RPMI7951 (cell line): ENCODE measurements around the gene SLC3A2. TPM values are rescaled to one million over a fixed set of nuclear protein-coding genes. Genes with fewer than 3 reads are reported as not detected.
"Not testable (repeated sequence)": the region's sequence is repeated elsewhere in the genome, so short reads cannot be mapped to it uniquely, and the experiment has no call there.

ENCODE experiments used
- DNase-seq: peaks from one replicate; pipeline ENCODE4 v3.0.0-alpha.2; 2012; ENCODE audit warnings: low read depth
- total RNA-seq: library from RNA; depleted of rRNA; stranded (reverse); fragments of >200 nt; shearing (Covaris generic); gene quantifications from 2 replicates; pipeline ENCODE4 v1.2.3, GENCODE V29; 2014

SLC3A2 gene
- total RNA-seq, 1 experiment from 2014 or later: 85.2 TPM

- DNase-seq: no peak
Measured at GRCh38 chr11:62852523-62853188, 28.0 kb upstream of the SLC3A2 start.

- no peak for DNase-seq
Measured at GRCh38 chr11:62853279-62853965, 27.3 kb upstream of the SLC3A2 start.

DNA sequence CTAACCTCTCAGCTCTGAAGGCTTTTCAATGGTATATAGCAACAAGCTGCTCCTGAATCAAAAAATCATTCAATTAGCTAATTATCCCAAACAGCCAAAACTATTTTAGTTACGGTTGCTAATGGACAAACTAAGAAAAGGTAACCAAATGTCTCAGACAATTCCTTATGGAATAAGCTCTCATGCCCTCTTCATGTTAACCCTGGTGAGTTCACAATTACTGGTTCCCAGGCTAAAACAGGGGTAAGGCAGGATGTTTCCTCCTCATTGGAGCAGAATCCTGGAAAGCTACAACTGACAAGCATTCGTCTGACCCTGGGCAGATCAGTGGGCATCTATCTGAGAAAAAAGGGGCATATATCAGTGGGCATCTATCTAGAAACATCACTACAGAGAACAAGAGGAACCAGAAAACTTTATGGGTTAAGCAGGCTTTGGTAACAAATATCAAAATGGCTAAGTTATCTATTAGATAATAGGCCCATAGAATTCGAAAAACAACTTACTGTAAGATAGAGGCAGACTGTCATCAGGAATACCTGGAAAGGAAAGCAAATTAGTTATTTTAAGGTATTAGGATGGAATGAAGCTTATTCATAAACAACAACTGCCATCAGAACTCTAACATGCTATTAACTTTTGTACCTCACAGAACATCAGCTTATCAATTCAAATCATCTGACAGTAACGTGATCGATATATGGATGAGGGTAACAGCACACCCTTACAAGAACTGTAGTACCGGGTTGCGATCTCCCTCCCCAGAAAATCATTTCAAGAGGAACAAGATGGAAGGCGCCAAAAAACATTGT is 26.5 kb upstream of the SLC3A2 start:
- DNase-seq: no peak

GRCh38 chr11:62854825-62855570 is 25.7 kb upstream of the SLC3A2 start:
- DNase-seq: no peak

DNA sequence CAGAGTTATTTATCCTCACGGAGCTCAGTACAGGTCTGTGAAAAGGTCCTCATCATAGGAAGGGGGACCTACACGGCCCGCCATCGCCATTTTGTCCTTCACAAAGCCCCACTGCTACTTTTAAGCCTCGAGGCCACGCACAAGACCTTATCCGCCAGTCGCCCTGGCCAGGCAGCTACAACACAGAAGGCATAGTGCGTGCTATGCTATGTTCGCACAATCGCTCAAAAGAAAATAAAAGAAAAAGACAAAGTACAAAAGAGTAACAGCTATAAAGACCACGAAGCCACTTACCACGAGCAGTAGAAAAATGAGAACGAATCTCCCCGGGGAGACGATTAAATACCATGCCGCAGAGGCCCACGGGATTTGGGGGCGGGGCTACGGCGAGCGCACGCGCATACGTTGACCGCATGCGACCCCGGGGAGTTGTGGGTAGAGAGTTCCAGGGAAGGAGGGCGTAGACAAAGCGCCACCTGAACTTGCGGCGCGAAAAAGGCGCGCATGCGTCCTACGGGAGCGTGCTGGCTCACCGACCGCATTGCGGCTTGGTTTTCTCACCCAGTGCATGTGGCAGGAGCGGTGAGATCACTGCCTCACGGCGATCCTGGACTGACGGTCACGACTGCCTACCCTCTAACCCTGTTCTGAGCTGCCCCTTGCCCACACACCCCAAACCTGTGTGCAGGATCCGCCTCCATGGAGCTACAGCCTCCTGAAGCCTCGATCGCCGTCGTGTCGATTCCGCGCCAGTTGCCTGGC is 24.9 kb upstream of the SLC3A2 start:
- peak; percentile 97 for DNase-seq

DNA sequence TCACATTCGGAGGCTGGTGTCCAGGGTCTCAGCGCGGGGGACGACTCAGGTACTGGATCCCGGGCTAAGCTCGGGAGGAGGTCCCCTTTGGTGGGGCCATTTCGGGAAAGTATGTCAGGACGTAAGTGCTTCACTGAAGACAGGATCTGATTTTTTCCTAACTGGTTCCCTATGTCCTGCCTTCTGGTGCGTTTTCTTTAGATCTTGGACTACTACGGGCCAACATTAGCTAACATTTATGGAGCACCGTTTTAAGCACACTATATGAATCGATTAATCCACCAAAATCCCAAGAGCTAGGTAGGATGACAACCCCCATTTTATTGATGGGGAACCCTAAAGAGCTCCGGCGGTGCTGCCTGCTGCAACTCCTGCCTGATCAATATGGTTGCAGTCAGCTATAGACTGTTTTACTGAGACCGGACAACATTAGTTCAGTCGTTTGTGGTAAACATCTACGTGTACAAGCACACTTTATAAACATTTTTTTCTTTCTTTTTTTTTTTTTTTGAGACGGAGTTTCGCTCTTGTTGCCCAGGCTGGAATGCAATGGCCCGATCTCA is 24.3 kb upstream of the SLC3A2 start:
- no peak for DNase-seq

- no peak for DNase-seq
Measured at GRCh38 chr11:62857541-62857982, 23.1 kb upstream of the SLC3A2 start.

- no peak for DNase-seq
Measured at GRCh38 chr11:62858201-62858600, 22.5 kb upstream of the SLC3A2 start.

- not testable (repeated sequence) for DNase-seq
Measured at GRCh38 chr11:62859281-62859703, 21.4 kb upstream of the SLC3A2 start.

GRCh38 chr11:62860835-62861563 is 19.7 kb upstream of the SLC3A2 start:
- DNase-seq: no peak

GRCh38 chr11:62861564-62862192 is 19.0 kb upstream of the SLC3A2 start:
- DNase-seq: not testable (repeated sequence)

DNA sequence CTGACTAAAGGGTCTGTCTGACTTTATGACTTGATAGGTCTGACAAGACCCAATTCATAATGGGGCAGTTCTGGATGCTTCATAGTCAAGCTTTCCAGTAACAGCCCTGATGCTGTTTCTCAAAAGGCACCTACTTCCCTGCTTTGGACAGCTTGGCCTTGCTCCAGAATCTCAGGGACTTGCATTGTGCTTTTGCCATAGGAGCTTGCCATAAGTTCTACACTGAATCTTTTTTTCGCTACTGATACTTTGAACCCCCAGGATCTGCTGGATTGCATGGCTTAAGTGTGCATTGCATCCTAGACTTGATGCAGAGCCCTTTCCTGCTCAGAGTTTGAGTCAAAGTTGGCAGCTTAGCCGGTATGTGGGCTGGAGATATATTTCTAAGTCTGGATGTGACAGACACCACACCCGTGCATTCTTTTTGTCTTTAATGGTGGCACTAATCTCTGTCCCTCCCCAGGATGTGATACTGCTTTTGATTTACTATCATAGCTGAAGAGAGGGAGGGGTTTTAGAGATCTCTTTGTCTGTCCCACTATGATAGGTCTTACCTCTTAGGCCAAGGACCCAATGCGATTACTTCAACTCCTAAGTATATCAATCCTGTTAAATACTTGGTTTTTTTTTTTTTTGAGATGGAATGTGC is 16.9 kb upstream of the SLC3A2 start:
- no peak for DNase-seq

GRCh38 chr11:62865635-62866034 is 15.1 kb upstream of the SLC3A2 start:
- no peak for DNase-seq

- DNase-seq: no peak
Measured at GRCh38 chr11:62874851-62875250, 5.8 kb upstream of the SLC3A2 start.

DNA sequence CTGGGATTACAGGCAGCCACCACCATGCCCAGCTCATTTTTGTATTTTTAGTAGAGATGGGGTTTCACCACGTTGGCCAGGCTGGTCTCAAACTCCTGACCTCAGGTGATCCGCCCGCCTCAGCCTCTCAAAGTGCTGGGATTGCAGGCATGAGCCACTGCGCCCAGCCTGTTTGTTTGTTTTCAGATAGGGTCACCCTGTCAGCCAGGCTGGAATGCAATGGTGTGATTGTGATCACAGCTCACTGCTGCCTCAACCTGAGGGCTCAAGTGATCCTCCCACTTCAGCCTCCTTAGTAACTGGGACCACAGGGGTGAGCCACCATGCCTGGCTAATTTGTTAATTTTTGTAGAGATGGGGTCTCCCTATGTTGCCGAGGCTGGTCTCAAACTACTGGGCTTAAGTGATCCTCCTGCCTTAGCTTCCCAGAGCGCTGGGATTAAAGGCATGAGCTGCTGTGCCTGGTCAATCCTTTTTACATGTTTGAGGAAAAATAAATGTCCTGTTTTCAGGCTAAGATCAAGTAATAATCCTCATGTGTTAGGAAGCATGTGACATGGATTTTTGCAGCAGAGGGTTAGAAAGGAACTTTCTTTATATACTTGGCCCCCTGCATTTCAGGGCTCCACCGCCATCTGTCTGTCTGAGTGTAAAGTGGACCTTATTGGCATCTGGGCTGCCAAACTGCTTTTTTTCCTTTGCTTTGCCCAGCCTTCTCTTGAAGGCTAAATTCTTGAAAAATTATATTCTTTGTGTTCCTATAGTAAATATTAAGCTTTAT is 4.8 kb upstream of the SLC3A2 start:
- no peak for DNase-seq

DNA sequence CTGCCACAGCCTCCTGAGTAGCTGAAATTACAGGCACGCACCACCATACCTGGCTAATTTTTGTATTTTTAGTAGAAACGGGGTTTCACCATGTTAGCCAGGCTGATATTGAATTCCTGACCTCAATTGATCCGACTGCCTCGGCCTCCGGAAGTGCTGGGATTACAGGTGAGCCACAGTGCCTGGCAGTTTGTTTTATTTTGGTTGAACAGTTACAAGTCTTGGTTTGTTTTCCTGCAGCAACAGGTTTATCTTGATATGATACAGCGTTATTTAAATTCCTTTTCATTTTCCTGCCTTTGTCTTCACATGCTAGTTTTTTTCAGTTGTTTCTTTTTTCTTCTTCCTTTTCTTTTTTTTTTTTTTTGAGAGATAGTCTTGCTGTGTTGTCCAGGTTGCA is 4.0 kb upstream of the SLC3A2 start:
- no peak for DNase-seq

DNA sequence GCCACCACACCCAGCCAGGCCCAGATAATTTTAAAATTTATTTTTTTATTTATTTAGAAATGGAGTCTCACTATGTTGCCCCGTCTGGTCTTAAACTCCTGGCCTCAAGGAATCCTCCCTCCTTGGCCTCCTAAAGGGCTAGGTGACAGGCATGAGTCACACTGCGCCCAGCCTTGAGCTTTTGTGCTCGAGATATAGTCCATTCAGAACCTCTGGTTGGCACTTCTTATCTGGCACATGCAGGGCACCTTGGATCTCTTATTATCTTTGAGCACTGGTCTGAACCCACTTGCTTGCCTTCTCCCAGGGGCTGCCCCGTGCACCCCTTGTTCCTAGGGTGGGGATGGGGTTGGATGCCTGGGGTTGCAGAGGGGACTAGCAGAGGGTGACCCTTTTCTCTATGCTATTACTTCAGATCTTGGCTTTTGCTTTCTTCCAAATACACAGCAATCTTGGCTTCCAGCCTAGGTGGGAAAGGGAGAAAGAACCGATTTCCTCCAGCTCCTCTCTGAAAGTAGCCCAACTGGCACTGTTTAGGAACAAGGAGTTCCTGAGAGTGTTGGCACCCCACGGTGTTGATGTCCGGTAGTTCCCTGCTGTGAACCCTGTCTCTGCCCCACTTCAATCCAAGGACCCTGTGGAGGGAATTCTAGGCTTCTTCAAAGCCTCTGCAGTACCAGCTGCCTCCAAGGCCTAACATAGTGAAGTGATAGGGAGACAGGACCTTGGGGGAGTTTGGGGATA is 1.3 kb upstream of the SLC3A2 start:
- DNase-seq: no peak
